WTC11 (cell line): ENCODE results near the gene TBC1D19. TPM values are rescaled to one million over a fixed set of nuclear protein-coding genes. Genes with fewer than 3 reads are reported as not detected.

Experiments used
- ATAC-seq: fragments of 200-7000 bp; cut with Tn5 transposase; 2 replicates; pipeline ENCODE4 v1.10.0; 2021; ENCODE audit warnings: mild to moderate bottlenecking, moderate library complexity
- CTCF ChIA-PET: fragments of 300-600 bp; sonication (Branson Sonifier 250); formaldehyde crosslinking; loops from one replicate; lab custom pipeline; 2021; ENCODE audit warnings: antibody characterized with exemption; lab: Charles Lee
- POLR2A ChIA-PET: fragments of 350-600 bp; sonication (Branson Sonifier 250); formaldehyde crosslinking; loops from one replicate; lab custom pipeline; 2021; ENCODE audit warnings: antibody characterized with exemption; lab: Charles Lee
- DNase-seq: peaks from one replicate; pipeline ENCODE4 v3.0.0; 2021; ENCODE audit warnings: low spot score
- H3K27ac Mint-ChIP-seq: 2 replicates; pipeline ENCODE4 v1.8.0; 2021; ENCODE audit warnings: mixed read lengths
- H3K27me3 Mint-ChIP-seq: 2 replicates; pipeline ENCODE4 v1.8.0; 2021; ENCODE audit warnings: low read depth, mild to moderate bottlenecking, moderate library complexity, mixed read lengths
- H3K36me3 Mint-ChIP-seq: 2 replicates; pipeline ENCODE4 v1.8.0; 2021; ENCODE audit warnings: mixed read lengths
- H3K4me1 Mint-ChIP-seq: 2 replicates; pipeline ENCODE4 v1.8.0; 2022; ENCODE audit warnings: mixed read lengths
- H3K4me3 Mint-ChIP-seq: 2 replicates; pipeline ENCODE4 v1.8.0; 2021; ENCODE audit warnings: mild to moderate bottlenecking, moderate library complexity, mixed read lengths
- H3K9me3 Mint-ChIP-seq: 2 replicates; pipeline ENCODE4 v1.8.0; 2021; ENCODE audit warnings: mixed read lengths
- AFF4 ChIP-seq: sonication (generic); formaldehyde crosslinking; IDR thresholded peaks from 2 replicates; pipeline ENCODE4 v1.8.1; 2023; ENCODE audit warnings: mild to moderate bottlenecking, missing genetic modification reagents, borderline replicate concordance
- ATF1 ChIP-seq: sonication (generic); formaldehyde crosslinking; IDR thresholded peaks from 2 replicates; pipeline ENCODE4 v1.8.1; 2023; ENCODE audit warnings: mild to moderate bottlenecking, moderate library complexity, missing genetic modification reagents
- E2F5 ChIP-seq: sonication (generic); formaldehyde crosslinking; IDR thresholded peaks from 2 replicates; pipeline ENCODE4 v1.8.1; 2022; ENCODE audit warnings: mild to moderate bottlenecking, moderate library complexity, missing genetic modification reagents
- ETV6 ChIP-seq: sonication (generic); formaldehyde crosslinking; IDR thresholded peaks from 2 replicates; pipeline ENCODE4 v1.8.1; 2022; ENCODE audit warnings: mild to moderate bottlenecking, missing genetic modification reagents
- FOXJ3 ChIP-seq: sonication (generic); formaldehyde crosslinking; IDR thresholded peaks from 2 replicates; pipeline ENCODE4 v1.9.0; 2021; ENCODE audit warnings: missing genetic modification reagents, mild to moderate bottlenecking, borderline replicate concordance
- FOXK1 ChIP-seq: sonication (generic); formaldehyde crosslinking; IDR thresholded peaks from 2 replicates; pipeline ENCODE4 v1.8.0; 2022; ENCODE audit warnings: mild to moderate bottlenecking, moderate library complexity, missing genetic modification reagents
- GTF2I ChIP-seq: fragments of 250-450 bp; sonication (Bioruptor Pico); conservative IDR thresholded peaks from 2 replicates; pipeline ENCODE4 v1.4.0; 2021; ENCODE audit warnings: mild to moderate bottlenecking
- HMGXB4 ChIP-seq: sonication (generic); formaldehyde crosslinking; IDR thresholded peaks from 2 replicates; pipeline ENCODE4 v1.8.1; 2023; ENCODE audit warnings: mild to moderate bottlenecking, moderate library complexity, missing genetic modification reagents
- NFE2L1 ChIP-seq: sonication (generic); formaldehyde crosslinking; IDR thresholded peaks from 2 replicates; pipeline ENCODE4 v1.8.1; 2023; ENCODE audit warnings: missing genetic modification reagents
- NR3C1 ChIP-seq: sonication (generic); formaldehyde crosslinking; conservative IDR thresholded peaks from 2 replicates; pipeline ENCODE4 v1.8.1; 2023; ENCODE audit warnings: low read depth, mild to moderate bottlenecking, missing genetic modification reagents
- PRRX2 ChIP-seq: fragments of 250-450 bp; sonication (Bioruptor Pico); IDR thresholded peaks from 2 replicates; pipeline ENCODE4 v1.8.0; 2021; ENCODE audit warnings: mild to moderate bottlenecking
- RELA ChIP-seq: sonication (generic); formaldehyde crosslinking; IDR thresholded peaks from 2 replicates; pipeline ENCODE4 v1.8.1; 2022; ENCODE audit warnings: missing genetic modification reagents, mild to moderate bottlenecking, borderline replicate concordance
- SMAD4 ChIP-seq: sonication (generic); formaldehyde crosslinking; IDR thresholded peaks from 2 replicates; pipeline ENCODE4 v1.8.0; 2022; ENCODE audit warnings: mild to moderate bottlenecking, missing genetic modification reagents
- ZMAT4 ChIP-seq: fragments of 250-450 bp; sonication (Bioruptor Pico); IDR thresholded peaks from 2 replicates; pipeline ENCODE4 v1.9.0; 2021; ENCODE audit warnings: mild to moderate bottlenecking
- ZNF121 ChIP-seq: sonication (generic); formaldehyde crosslinking; IDR thresholded peaks from 2 replicates; pipeline ENCODE4 v1.8.0; 2023; ENCODE audit warnings: missing genetic modification reagents
- ZNF138 ChIP-seq: sonication (generic); formaldehyde crosslinking; conservative IDR thresholded peaks from 2 replicates; pipeline ENCODE4 v1.8.1; 2022; ENCODE audit warnings: mild to moderate bottlenecking, moderate library complexity, missing genetic modification reagents
- ZNF416 ChIP-seq: fragments of 250-450 bp; sonication (Bioruptor Pico); IDR thresholded peaks from 2 replicates; pipeline ENCODE4 v1.9.0; 2021; ENCODE audit warnings: mild to moderate bottlenecking, inconsistent platforms
- total RNA-seq: library from RNA; stranded (reverse); gene quantifications from 3 replicates; pipeline ENCODE4 v1.2.3, GENCODE V29; 2021
- TF ChIP-seq, protein P1 (sequence below): fragments of 250-450 bp; sonication (Bioruptor Pico); IDR thresholded peaks from 2 replicates; pipeline ENCODE4 v1.9.0; 2021; ENCODE audit warnings: mild to moderate bottlenecking
- TF ChIP-seq, protein P2 (sequence below): sonication (generic); formaldehyde crosslinking; IDR thresholded peaks from 2 replicates; pipeline ENCODE4 v1.8.0; 2023; ENCODE audit warnings: mild to moderate bottlenecking, missing genetic modification reagents
- TF ChIP-seq, protein P3 (sequence below): sonication (generic); formaldehyde crosslinking; IDR thresholded peaks from 2 replicates; pipeline ENCODE4 v1.8.0; 2022; ENCODE audit warnings: mild to moderate bottlenecking, missing genetic modification reagents

TBC1D19 gene
- total RNA-seq, 1 experiment from 2014 or later: 2.1 TPM

GRCh38 chr4:26764231-26764630, 180.3 kb downstream of the TBC1D19 start:
- Mint-ChIP-seq H3K4me3 (no peak overlapping the region), H3K36me3 (no peaks in the 10 kb centered on the region), H3K27ac (no peak overlapping the region), H3K27me3 (no peaks in the 10 kb centered on the region), H3K4me1 (peaks cover 9% of the 10 kb centered on the region), H3K9me3 (no peaks in the 10 kb centered on the region)
- TF ChIP-seq NFE2L1 (CRISPR knock-in tag) (no peak), GTF2I (CRISPR knock-in tag) (no peak), ETV6 (CRISPR knock-in tag) (no peak), FOXJ3 (CRISPR knock-in tag) (no peak), NR3C1 (CRISPR knock-in tag) (no peak), SMAD4 (CRISPR knock-in tag) (no peak), ZMAT4 (no peak), E2F5 (CRISPR knock-in tag) (no peak), RELA (CRISPR knock-in tag) (no peak), ATF1 (CRISPR knock-in tag) (no peak), ZNF416 (CRISPR knock-in tag) (no peak), HMGXB4 (no peak), FOXK1 (CRISPR knock-in tag) (no peak), ZNF138 (CRISPR knock-in tag) (no peak), PRRX2 (CRISPR knock-in tag) (no peak), ZNF121 (CRISPR knock-in tag) (no peak), AFF4 (CRISPR knock-in tag) (no peak)
- TF ChIP-seq, protein P1, sequence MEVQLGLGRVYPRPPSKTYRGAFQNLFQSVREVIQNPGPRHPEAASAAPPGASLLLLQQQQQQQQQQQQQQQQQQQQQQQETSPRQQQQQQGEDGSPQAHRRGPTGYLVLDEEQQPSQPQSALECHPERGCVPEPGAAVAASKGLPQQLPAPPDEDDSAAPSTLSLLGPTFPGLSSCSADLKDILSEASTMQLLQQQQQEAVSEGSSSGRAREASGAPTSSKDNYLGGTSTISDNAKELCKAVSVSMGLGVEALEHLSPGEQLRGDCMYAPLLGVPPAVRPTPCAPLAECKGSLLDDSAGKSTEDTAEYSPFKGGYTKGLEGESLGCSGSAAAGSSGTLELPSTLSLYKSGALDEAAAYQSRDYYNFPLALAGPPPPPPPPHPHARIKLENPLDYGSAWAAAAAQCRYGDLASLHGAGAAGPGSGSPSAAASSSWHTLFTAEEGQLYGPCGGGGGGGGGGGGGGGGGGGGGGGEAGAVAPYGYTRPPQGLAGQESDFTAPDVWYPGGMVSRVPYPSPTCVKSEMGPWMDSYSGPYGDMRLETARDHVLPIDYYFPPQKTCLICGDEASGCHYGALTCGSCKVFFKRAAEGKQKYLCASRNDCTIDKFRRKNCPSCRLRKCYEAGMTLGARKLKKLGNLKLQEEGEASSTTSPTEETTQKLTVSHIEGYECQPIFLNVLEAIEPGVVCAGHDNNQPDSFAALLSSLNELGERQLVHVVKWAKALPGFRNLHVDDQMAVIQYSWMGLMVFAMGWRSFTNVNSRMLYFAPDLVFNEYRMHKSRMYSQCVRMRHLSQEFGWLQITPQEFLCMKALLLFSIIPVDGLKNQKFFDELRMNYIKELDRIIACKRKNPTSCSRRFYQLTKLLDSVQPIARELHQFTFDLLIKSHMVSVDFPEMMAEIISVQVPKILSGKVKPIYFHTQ: no peak
- TF ChIP-seq, protein P2, sequence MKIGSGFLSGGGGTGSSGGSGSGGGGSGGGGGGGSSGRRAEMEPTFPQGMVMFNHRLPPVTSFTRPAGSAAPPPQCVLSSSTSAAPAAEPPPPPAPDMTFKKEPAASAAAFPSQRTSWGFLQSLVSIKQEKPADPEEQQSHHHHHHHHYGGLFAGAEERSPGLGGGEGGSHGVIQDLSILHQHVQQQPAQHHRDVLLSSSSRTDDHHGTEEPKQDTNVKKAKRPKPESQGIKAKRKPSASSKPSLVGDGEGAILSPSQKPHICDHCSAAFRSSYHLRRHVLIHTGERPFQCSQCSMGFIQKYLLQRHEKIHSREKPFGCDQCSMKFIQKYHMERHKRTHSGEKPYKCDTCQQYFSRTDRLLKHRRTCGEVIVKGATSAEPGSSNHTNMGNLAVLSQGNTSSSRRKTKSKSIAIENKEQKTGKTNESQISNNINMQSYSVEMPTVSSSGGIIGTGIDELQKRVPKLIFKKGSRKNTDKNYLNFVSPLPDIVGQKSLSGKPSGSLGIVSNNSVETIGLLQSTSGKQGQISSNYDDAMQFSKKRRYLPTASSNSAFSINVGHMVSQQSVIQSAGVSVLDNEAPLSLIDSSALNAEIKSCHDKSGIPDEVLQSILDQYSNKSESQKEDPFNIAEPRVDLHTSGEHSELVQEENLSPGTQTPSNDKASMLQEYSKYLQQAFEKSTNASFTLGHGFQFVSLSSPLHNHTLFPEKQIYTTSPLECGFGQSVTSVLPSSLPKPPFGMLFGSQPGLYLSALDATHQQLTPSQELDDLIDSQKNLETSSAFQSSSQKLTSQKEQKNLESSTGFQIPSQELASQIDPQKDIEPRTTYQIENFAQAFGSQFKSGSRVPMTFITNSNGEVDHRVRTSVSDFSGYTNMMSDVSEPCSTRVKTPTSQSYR: no peak
- TF ChIP-seq, protein P3, sequence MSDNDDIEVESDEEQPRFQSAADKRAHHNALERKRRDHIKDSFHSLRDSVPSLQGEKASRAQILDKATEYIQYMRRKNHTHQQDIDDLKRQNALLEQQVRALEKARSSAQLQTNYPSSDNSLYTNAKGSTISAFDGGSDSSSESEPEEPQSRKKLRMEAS (CRISPR knock-in tag): no peak
- ChIA-PET POLR2A (no interaction called here), CTCF (no interaction called here)
- DNase-seq (no peak), ATAC-seq (no peak)
